GM12891 (cell line): ENCODE results near the gene PLCD4.

Source experiments
- DNase-seq: peaks from one replicate; pipeline ENCODE4 v3.0.0; 2011; ENCODE audit warnings: low spot score; ENCODE audit not compliant: insufficient read length
- FAIRE-seq: peaks from 2 replicates; lab custom pipeline; 2011; peaks lifted over from hg19 to GRCh38; lab: Jason Lieb, UNC
- PAX5 ChIP-seq: IDR thresholded peaks from 2 replicates; pipeline ENCODE4 v1.6.1; 2011; ENCODE audit warnings: low read length, moderate library complexity, mild to moderate bottlenecking; ENCODE audit not compliant: insufficient read depth, severe bottlenecking
- POLR2A ChIP-seq: IDR thresholded peaks from 2 replicates; pipeline ENCODE4 v1.6.1; 2011; ENCODE audit warnings: low read depth, low read length, control low read depth
- POLR2AphosphoS5 ChIP-seq: IDR thresholded peaks from 2 replicates; pipeline ENCODE4 v1.6.1; 2011; ENCODE audit warnings: low read depth, low read length, control low read depth
- POU2F2 ChIP-seq: IDR thresholded peaks from 2 replicates; pipeline ENCODE4 v1.6.1; 2011; ENCODE audit warnings: low read depth, mild to moderate bottlenecking, control low read depth, low read length, moderate library complexity
- SPI1 ChIP-seq: IDR thresholded peaks from 2 replicates; pipeline ENCODE4 v1.6.1; 2011; ENCODE audit warnings: low read depth, low read length, control low read depth
- TAF1 ChIP-seq: IDR thresholded peaks from 2 replicates; pipeline ENCODE4 v1.6.1; 2011; ENCODE audit warnings: low read depth, low read length, control low read depth

PLCD4 gene

DNA sequence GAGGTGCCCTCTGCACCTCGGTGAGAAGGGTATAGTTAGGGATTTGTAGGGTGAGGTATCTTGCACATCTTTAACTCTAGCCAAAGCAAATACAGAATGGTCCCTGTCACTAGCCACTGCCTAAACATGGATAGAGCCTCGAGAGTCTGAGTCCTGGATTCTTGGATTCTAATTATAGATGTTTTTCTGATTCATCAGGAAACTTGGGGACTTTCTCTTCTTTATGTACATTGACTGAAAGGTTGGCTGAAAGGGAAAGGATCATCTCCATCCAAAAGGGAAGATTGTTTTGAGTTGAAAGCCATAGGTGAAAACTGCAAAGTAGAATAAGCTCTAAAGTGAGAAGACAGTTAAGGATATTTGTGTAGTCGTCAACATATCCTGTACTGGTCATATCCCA, 72.4 kb downstream of the PLCD4 start:
- TF ChIP-seq POU2F2 = no peak
- TF ChIP-seq POLR2AphosphoS5 = no peak
- TF ChIP-seq PAX5 = no peak
- no peak for TF ChIP-seq TAF1
- TF ChIP-seq POLR2A = no peak
- no peak for TF ChIP-seq SPI1
- no peak for FAIRE-seq
- DNase-seq = no peak
